Measurements from ENCODE around the gene OTOL1.
A peak's percentile ranks its signal among the peaks of the same experiment; 100 is the strongest.

Gene OTOL1

GRCh38 chr3:161498259-161498921 lies 1.8 kb downstream of the OTOL1 start:
- DNase-seq (ENCODE audit: low spot score): no peak
- no peak for TF ChIP-seq CTCF (IDR thresholded peaks at IDR 0.05; ENCODE audit: extremely low read depth, missing control alignments)

GRCh38 chr3:161500068-161500796 lies 3.6 kb downstream of the OTOL1 start:
- no peak for DNase-seq (ENCODE audit: low spot score)
- no peak for TF ChIP-seq CTCF (IDR thresholded peaks at IDR 0.05; ENCODE audit: extremely low read depth, missing control alignments)

- DNase-seq (ENCODE audit: low spot score): no peak
Observed at GRCh38 chr3:161503271-161503670, 6.7 kb downstream of the OTOL1 start.

GRCh38 chr3:161508852-161509477 lies 12.4 kb downstream of the OTOL1 start:
- peak; percentile 11 for TF ChIP-seq CTCF (IDR thresholded peaks at IDR 0.05; ENCODE audit: extremely low read depth, missing control alignments)
- DNase-seq (ENCODE audit: low spot score): peak; percentile 24

More at GRCh38 chr3:161503271-161503670, 6.7 kb downstream of the OTOL1 start:
- no peak for TF ChIP-seq CTCF (IDR thresholded peaks at IDR 0.05; ENCODE audit: extremely low read depth, missing control alignments)

GRCh38 chr3:161510510-161511260 lies 14.1 kb downstream of the OTOL1 start:
- DNase-seq (ENCODE audit: low spot score): no peak
- TF ChIP-seq CTCF (IDR thresholded peaks at IDR 0.05; ENCODE audit: extremely low read depth, missing control alignments): no peak

- DNase-seq (ENCODE audit: low spot score): no peak
- no peak for TF ChIP-seq CTCF (IDR thresholded peaks at IDR 0.05; ENCODE audit: extremely low read depth, missing control alignments)
Observed at GRCh38 chr3:161523916-161524315, 27.3 kb downstream of the OTOL1 start.
